GM18858 (cell line): ENCODE measurements around the gene FOXO3.
"Not testable (repeated sequence)": the region's sequence is repeated elsewhere in the genome, so short reads cannot be mapped to it uniquely, and the experiment has no call there.

Experiments used
- ATAC-seq: cut with Tn5 transposase; IDR thresholded peaks from one replicate; pipeline ENCODE4 v1.9.1; 2021; ENCODE audit not compliant: unreplicated experiment

Gene FOXO3

DNA sequence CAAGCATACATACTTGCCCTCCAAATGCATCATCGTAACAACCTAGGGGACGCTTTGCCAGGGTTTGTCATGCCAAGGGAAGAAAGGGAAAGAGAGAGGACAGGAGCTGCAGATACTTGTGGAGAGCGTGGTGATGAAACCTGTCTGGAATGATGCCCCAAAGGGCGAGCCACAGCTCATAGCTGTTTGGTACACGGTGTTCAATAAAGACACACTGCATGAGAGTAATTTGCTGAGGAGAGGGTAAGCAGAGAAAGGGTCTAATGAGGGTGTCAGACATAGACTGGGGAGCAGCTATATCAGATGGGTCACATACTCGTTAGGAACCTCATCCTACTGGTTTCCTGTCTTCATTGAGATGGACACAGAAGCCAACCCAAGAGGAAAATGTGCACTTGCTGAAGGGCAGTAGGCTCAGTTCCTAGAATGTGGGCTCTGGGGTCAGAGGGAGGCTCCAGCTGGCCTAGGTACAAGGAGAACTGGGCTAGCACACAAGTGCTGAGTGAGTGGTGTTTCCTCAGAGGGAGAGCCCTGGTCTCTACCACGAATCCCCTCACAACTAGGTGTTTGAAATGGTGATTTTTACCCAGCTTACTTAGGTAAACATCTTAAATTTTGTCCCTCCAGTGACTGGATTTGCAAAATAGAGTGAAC is 5.2 kb upstream of the FOXO3 start:
- ATAC-seq: no peak

GRCh38 chr6:108556250-108556649 is 4.5 kb upstream of the FOXO3 start:
- no peak for ATAC-seq

DNA sequence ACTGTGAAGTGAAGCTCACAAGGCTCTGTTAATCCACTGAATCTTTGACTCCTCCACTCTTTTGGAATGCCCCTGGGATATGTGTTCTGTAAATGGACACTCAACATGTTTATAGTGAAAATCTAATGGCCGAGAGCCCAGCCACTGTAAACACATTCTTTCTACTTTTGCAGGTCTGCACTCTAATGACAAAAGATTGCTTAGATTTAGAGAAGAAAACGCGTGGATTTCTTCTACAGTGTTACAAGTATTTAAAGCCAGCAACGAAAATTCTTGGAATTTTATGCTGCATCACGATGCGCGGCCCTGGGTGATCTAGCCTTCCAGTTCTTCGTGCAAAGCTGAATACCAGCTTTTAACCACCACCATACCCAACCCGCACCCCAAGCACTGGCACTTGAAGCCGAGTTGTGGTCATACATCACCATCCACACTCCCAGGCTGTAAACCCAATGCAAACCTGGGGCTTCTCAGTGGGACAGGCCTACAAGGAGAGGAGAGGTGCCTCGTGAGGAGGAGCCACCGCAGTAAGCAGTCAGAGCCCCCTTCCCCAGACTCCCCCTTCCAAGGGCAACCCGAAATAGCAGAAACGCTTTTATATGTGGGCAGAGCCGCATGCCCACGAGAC is 3.7 kb upstream of the FOXO3 start:
- no peak for ATAC-seq

DNA sequence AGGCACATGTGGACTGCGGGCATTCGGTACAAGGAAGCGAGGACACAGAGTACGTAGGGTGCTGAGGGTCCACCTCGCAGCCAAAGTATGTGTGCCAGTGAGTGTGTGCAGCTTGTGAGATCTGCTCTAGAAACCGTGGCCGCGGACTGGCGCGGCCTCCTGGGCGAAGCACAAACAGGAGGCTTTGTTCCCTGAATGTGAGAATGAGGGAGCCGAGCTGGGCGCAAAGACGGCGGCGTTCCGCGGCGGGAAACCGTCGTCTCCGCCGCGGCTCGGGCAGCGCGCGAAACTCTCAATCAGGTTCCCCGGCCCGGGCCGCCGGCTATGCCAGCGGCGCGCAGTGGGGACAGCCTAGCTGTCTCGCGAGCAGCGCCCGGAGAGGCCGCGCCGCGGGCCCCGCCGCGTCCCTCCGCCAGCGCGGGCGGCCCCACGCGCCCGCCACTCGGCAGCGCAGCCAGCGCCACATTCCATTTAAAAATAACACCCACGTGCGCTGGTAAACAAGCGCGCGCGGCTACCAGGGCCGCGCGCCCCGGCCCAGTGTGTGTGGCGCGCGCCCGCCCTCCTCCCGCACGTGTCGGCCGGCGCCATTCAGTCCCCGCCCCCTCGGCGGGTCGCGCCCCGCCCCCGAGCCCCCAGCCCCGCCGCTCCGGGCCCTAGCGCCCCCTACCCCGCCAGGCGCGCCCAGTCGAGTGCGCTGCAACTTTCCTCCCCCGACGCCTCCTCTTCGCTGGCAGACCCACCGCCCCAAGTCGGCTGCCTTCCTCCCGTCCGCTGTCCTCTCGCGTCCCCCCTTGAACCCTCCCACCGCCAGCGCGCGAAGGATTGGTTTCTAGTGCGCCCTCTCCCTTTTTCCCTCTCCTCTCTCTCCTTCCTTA is 3.0 kb upstream of the FOXO3 start:
- ATAC-seq: no peak

GRCh38 chr6:108558372-108559096 is 2.2 kb upstream of the FOXO3 start:
- ATAC-seq: peak; percentile 57

GRCh38 chr6:108559097-108559883 is 1.4 kb upstream of the FOXO3 start:
- ATAC-seq: peak; percentile 28

DNA sequence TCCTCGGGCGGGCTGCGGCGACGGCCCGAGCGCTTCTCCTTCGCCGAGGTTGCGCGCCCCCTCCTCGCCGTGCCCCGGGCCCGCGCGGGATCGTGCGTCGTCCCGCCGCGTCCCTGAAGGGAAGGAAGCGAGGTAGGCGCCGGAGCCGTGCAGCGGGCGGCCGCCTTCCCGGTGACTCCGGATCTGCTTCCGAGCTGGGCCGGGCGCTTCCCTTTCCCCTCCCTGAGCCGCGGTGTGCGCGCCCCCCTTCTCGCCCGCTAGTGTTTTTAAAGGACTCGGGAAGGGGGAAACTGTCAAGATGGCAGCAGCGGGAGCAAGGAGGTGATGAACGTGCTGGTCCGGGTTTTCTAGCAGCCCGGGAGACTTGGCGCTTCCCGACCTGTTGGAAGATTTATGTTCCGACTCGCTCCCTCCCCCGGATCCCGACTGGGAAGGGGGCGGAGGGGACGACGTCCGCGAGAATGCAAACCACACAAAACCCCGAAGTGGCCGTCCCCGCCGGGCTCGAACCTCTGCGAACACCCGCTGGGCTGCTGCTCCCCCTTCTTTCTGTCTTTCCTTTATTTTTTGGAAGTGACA is 744 bp upstream of the FOXO3 start:
- ATAC-seq: no peak

GRCh38 chr6:108561309-108561647 is 561 bp downstream of the FOXO3 start:
- ATAC-seq: not testable (repeated sequence)

GRCh38 chr6:108561742-108562502 is 1.2 kb downstream of the FOXO3 start:
- ATAC-seq: no peak

DNA sequence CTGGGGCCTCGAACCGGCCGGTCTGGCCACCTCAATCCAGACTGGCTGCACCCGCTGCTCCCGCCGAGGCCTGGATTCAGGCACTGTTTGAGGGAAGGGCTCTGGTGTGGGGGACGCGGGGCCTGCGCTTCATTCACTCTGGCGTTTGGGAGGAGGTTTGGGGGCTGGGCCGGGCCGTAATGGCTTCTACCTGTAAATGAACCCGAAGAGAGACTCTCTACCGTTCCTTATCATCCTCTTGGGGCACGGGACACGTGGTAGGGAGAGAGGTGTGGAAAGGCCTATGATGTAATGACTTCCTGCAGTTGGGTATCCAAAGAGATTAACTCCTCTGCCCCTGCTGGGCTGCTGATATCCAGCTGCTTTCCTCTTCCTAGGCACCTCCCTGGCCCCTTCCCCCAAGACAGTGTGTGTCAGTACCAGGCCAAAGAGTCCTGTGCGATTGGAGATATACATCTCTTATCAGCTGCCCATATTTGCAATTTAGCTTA is 1.8 kb downstream of the FOXO3 start:
- no peak for ATAC-seq

DNA sequence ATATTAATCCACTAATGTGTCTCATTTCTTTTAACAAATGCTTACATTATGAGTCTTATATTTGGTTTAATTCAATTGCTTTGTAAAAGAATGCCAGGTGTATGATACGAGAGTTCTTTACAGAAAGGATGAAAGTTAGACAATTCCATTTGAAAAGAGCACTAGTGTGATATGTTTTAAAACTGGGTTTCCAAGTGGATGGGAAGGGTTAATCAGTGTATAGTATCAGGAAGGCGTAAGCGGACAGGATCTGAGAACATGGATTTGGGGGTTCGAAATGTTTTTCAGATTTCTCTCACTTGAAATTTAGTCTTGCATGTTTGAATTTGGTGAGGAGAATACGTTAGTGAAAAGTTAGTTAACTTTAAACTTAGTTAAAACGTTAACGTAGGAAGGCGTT is 2.6 kb downstream of the FOXO3 start:
- ATAC-seq: no peak

DNA sequence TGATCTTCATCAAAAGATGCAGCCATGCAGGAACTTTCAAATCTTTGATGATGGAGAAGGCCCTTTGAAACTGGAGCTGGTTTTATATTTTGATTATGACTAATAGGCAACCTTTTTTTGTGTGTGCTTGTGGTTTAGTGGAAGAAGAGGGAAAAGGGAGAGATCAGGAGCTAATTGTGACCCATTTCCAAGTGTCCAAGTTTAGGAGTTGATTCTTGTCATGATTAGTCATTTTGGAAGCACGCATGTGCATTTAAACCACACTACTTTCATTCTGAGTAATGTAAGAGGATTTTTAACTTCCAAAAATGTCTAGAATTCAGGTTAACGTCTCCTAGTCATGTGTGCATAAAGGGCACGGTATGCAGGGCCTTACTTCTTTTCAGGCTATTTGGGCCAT is 3.5 kb downstream of the FOXO3 start:
- ATAC-seq: no peak

DNA sequence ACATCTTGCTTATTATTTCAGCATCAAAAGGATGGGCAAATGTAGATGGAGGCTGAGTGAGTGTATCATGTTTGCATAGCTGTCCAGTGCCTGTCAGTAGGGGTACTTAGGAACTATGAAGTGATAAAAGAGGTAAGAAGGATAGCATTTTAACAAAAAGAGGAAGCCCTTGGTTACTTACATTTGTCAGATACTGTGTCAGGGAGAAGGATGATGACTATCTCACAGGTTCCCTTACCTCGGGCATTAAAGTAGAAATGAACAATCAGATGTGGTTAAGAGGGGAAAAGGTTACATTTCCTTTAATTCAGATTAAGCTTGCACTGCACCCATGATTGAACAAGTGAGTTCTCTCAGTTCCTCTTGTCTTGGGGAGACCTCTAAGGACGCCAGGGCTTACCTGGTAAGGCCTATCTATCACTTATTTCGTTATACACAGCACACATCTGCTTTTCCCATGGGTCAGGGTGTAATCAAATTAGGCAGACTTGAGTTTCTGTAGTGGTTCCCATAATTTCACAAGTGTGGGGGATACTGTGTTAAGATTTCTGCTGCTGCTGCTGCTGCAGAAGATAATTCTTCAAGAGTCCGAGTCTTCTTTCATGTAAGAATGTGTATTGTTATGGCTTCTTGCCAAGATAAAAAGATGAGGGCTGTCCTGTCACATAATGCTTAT is 4.5 kb downstream of the FOXO3 start:
- ATAC-seq: peak; percentile 85

DNA sequence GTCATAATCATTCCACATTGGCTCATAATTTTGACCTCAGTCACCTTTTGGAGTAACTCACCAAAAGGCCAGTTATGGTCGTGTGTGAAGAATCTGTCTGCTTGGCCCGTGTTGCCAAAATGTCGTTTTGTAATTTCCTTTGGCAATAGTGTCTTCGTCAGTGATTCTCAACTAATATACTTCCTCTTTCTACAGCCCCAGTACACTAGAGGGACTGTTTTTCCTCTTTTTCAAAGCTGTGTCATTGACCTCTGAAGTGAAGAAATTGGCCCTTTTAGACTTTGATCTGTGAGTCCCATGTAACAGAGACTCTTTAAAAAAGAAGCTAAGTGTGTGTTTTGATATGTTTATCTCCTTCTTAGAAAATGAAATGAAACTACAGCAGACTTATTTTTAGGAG is 5.2 kb downstream of the FOXO3 start:
- no peak for ATAC-seq

- ATAC-seq: no peak
These were observed 5.7 kb downstream of the FOXO3 start for GRCh38 chr6:108566406-108566805.

DNA sequence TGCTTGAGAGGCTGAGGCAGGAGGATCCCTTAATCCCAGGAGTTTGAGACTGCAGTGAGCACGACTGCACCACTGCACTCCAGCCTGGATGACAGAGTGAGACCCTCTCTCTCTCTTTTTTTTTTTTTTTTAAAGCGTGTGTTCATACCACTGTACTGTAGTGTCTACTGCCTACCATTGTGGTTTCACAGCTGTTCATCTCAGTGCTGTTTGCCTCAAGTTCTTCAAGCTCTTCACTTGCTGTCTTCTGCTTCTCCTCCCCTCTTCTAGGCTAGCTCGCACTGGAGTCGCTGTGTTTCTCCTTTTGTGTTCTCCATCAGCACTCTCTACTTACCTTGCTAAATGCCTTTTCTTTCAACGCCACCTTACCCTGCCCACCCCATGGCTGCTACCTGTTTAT is 7.4 kb downstream of the FOXO3 start:
- no peak for ATAC-seq

DNA sequence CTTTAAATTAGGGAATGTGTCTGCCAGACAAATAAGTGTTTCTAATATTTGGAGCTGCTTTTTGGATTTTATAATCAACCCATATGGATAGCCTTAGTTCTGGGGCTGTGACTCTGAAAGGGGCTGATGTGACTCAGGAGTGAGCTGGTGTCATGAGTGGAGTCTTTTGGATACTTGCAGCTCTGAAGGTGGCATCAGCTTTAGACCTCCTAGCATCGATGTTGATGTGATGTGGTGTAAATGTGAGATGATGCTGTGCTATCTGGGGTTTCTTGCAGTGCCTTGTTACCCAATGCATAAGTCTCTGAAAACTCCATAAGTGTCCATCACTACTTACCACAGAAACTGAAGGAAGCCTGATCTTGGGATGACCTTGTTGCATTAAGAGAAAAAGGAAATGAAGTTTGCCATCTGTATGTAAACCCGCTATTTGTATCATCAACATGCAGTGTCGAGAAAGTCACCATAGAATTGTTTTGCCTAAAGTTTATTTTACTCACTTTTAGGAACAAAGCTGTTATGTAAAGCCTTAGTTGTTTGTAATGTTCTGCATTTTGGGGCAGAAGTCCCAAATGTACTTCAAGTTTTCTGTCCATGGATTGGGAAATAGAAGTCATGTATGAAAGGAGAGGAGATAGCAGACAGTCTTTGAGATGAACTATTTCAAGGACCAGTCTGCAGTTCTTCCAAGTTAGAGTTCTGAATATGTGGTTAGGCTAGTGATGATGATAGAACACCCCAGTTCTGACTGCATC is 8.0 kb downstream of the FOXO3 start:
- no peak for ATAC-seq

- ATAC-seq: no peak
These were observed 9.8 kb downstream of the FOXO3 start for GRCh38 chr6:108570517-108570916.
